ENCODE data around the gene TMUB1. TPM values are rescaled to one million over a fixed set of nuclear protein-coding genes. Genes with fewer than 3 reads are reported as not detected.

TMUB1 gene
- total and polyA plus RNA-seq, 4 donors = 32.8 to 104 (median 46.6) TPM

- DNase-seq (no peak), ATAC-seq (ENCODE audit: insufficient read depth, low FRiP score) (no peak)
- H3K4me1 ChIP-seq (ENCODE audit: control insufficient read depth in 5 of 5, insufficient read depth in 5 of 5, low read length in 5 of 5) = peaks cover 0 to 19% (median 12%) of the 10 kb centered on the region in 5 donors
- no peaks in the 10 kb centered on the region for H3K9me3 ChIP-seq (ENCODE audit: control insufficient read depth in 4 of 4, insufficient read depth in 3 of 4, low read length in 3 of 4)
- H3K4me3 ChIP-seq = no peak overlapping the region
- H3K9ac ChIP-seq (ENCODE audit: insufficient read depth in 1 of 2, low read length in 2 of 2) = no peak overlapping the region
- WGBS, 2 donors = 89 to 90% methylated on average over 7 of the region's 7 CpGs
- H3K36me3 ChIP-seq (ENCODE audit: control insufficient read depth in 4 of 4, insufficient read depth in 4 of 4, low read length in 4 of 4) = peaks cover 19 to 50% (median 30%) of the 10 kb centered on the region in 4 donors
- no peak overlapping the region for H3K27ac ChIP-seq (ENCODE audit: low read depth in 1 of 2, low read length in 1 of 2)
- H3K27me3 ChIP-seq (ENCODE audit: control insufficient read depth in 3 of 3, insufficient read depth in 3 of 3, low read length in 2 of 3) = no peaks in the 10 kb centered on the region
- TF ChIP-seq, protein P1, sequence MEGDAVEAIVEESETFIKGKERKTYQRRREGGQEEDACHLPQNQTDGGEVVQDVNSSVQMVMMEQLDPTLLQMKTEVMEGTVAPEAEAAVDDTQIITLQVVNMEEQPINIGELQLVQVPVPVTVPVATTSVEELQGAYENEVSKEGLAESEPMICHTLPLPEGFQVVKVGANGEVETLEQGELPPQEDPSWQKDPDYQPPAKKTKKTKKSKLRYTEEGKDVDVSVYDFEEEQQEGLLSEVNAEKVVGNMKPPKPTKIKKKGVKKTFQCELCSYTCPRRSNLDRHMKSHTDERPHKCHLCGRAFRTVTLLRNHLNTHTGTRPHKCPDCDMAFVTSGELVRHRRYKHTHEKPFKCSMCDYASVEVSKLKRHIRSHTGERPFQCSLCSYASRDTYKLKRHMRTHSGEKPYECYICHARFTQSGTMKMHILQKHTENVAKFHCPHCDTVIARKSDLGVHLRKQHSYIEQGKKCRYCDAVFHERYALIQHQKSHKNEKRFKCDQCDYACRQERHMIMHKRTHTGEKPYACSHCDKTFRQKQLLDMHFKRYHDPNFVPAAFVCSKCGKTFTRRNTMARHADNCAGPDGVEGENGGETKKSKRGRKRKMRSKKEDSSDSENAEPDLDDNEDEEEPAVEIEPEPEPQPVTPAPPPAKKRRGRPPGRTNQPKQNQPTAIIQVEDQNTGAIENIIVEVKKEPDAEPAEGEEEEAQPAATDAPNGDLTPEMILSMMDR (IDR thresholded peaks at IDR 0.05; ENCODE audit: control extremely low read depth, extremely low read depth) = no peak
Observed at GRCh38 chr7:151075662-151075971, 7.7 kb downstream of the TMUB1 start.

GRCh38 chr7:151074817-151075661, 8.3 kb downstream of the TMUB1 start:
- WGBS, 2 donors = 90 to 93% methylated on average over 26 of the region's 26 CpGs
- DNase-seq (no peak), ATAC-seq (ENCODE audit: insufficient read depth, low FRiP score) (no peak)
- peaks cover 0 to 19% (median 12%) of the 10 kb centered on the region in 5 donors for H3K4me1 ChIP-seq (ENCODE audit: control insufficient read depth in 5 of 5, insufficient read depth in 5 of 5, low read length in 5 of 5)
- TF ChIP-seq, protein P1 (IDR thresholded peaks at IDR 0.05; ENCODE audit: control extremely low read depth, extremely low read depth) = no peak
- no peaks in the 10 kb centered on the region for H3K27me3 ChIP-seq (ENCODE audit: control insufficient read depth in 3 of 3, insufficient read depth in 3 of 3, low read length in 2 of 3)
- H3K9ac ChIP-seq (ENCODE audit: insufficient read depth in 1 of 2, low read length in 2 of 2) = no peak overlapping the region
- H3K27ac ChIP-seq (ENCODE audit: low read depth in 1 of 2, low read length in 1 of 2) = no peak overlapping the region
- H3K9me3 ChIP-seq (ENCODE audit: control insufficient read depth in 4 of 4, insufficient read depth in 3 of 4, low read length in 3 of 4) = no peaks in the 10 kb centered on the region
- H3K4me3 ChIP-seq = no peak overlapping the region
- H3K36me3 ChIP-seq (ENCODE audit: control insufficient read depth in 4 of 4, insufficient read depth in 4 of 4, low read length in 4 of 4) = peaks cover 19 to 56% (median 32%) of the 10 kb centered on the region in 4 donors

GRCh38 chr7:151073990-151074389, 9.3 kb downstream of the TMUB1 start:
- TF ChIP-seq, protein P1 (IDR thresholded peaks at IDR 0.05; ENCODE audit: control extremely low read depth, extremely low read depth) = no peak
- H3K9me3 ChIP-seq (ENCODE audit: control insufficient read depth in 4 of 4, insufficient read depth in 3 of 4, low read length in 3 of 4) = no peaks in the 10 kb centered on the region
- H3K4me3 ChIP-seq = no peak overlapping the region
- WGBS, 2 donors = 85 to 91% methylated on average over 17 of the region's 17 CpGs
- peaks cover 23 to 65% (median 32%) of the 10 kb centered on the region in 4 donors for H3K36me3 ChIP-seq (ENCODE audit: control insufficient read depth in 4 of 4, insufficient read depth in 4 of 4, low read length in 4 of 4)
- H3K27ac ChIP-seq (ENCODE audit: low read depth in 1 of 2, low read length in 1 of 2) = no peak overlapping the region
- no peak overlapping the region for H3K9ac ChIP-seq (ENCODE audit: insufficient read depth in 1 of 2, low read length in 2 of 2)
- H3K27me3 ChIP-seq (ENCODE audit: control insufficient read depth in 3 of 3, insufficient read depth in 3 of 3, low read length in 2 of 3) = no peaks in the 10 kb centered on the region
- DNase-seq (no peak), ATAC-seq (ENCODE audit: insufficient read depth, low FRiP score) (no peak)
- H3K4me1 ChIP-seq (ENCODE audit: control insufficient read depth in 5 of 5, insufficient read depth in 5 of 5, low read length in 5 of 5) = peaks cover 0 to 9% (median 5%) of the 10 kb centered on the region in 5 donors

All from lung (tissue), 12 donors.